Cardiac muscle cell (in vitro differentiated cells and primary cell): ENCODE results near the gene SORL1-AS1. TPM values are rescaled to one million over a fixed set of nuclear protein-coding genes. Genes with fewer than 3 reads are reported as not detected.
A peak's percentile ranks its signal among the peaks of the same experiment; 100 is the strongest.

Source experiments
- DNase-seq, 2 donors: peaks; one replicate each; pipeline versions ENCODE4 v3.0.0 to v3.0.0-alpha.2; 2010 to 2017; ENCODE audit warnings: low read depth in 1 of 2, low spot score in 1 of 2
- H3K27ac ChIP-seq: fragments of 200-600 bp; sonication (generic); 2 replicates; pipeline ENCODE4 v1.5.1; 2016
- H3K27me3 ChIP-seq: fragments of 200-600 bp; sonication (generic); 2 replicates; pipeline ENCODE4 v1.6.0; 2016; ENCODE audit warnings: control low read depth
- H3K36me3 ChIP-seq: fragments of 200-600 bp; sonication (generic); 2 replicates; pipeline ENCODE4 v1.5.1; 2016; ENCODE audit warnings: control low read depth
- H3K4me1 ChIP-seq: fragments of 200-600 bp; sonication (generic); 2 replicates; pipeline ENCODE4 v1.8.1; 2017; ENCODE audit warnings: low read depth, mild to moderate bottlenecking, mixed run types
- H3K4me3 ChIP-seq: fragments of 200-600 bp; sonication (generic); 2 replicates; pipeline ENCODE4 v1.5.1; 2016; ENCODE audit warnings: mild to moderate bottlenecking
- H3K9me3 ChIP-seq: fragments of 200-600 bp; sonication (generic); 2 replicates; pipeline ENCODE4 v1.5.1; 2017; ENCODE audit warnings: low read depth, mild to moderate bottlenecking, control low read depth
- CTCF ChIP-seq: IDR thresholded peaks from 2 replicates; pipeline ENCODE4 v1.5.1; 2012; ENCODE audit warnings: low read depth, mild to moderate bottlenecking, low read length
- polyA plus RNA-seq: library from polyadenylated mRNA; unstranded; fragments of >200 nt; fragmentation: Nextera tagmentation; extraction: Ambion mirVana; gene quantifications from 2 replicates; pipeline ENCODE4 v1.2.1, GENCODE V29; 2016
- total RNA-seq: library from RNA; depleted of rRNA; stranded (reverse); fragments of >200 nt; gene quantifications from 2 replicates; pipeline ENCODE4 v1.2.3, GENCODE V29; 2016

Gene SORL1-AS1

GRCh38 chr11:121393855-121394254 is 58.9 kb downstream of the SORL1-AS1 start:
- TF ChIP-seq CTCF: no peak
- Histone ChIP-seq H3K27ac (no peak overlapping the region), H3K36me3 (no peaks in the 10 kb centered on the region), H3K27me3 (no peaks in the 10 kb centered on the region), H3K4me3 (no peak overlapping the region), H3K4me1 (no peaks in the 10 kb centered on the region), H3K9me3 (no peaks in the 10 kb centered on the region)
- no peak for DNase-seq

- Histone ChIP-seq H3K9me3 (no peaks in the 10 kb centered on the region), H3K27me3 (no peaks in the 10 kb centered on the region), H3K36me3 (no peaks in the 10 kb centered on the region), H3K4me3 (no peak overlapping the region), H3K4me1 (no peaks in the 10 kb centered on the region), H3K27ac (no peak overlapping the region)
- TF ChIP-seq CTCF: no peak
- DNase-seq: no peak
Observed at GRCh38 chr11:121391914-121392313, 60.9 kb downstream of the SORL1-AS1 start.

GRCh38 chr11:121389651-121390050 is 63.1 kb downstream of the SORL1-AS1 start:
- Histone ChIP-seq H3K36me3 (no peaks in the 10 kb centered on the region), H3K27ac (no peak overlapping the region), H3K4me1 (no peaks in the 10 kb centered on the region), H3K9me3 (no peaks in the 10 kb centered on the region), H3K4me3 (no peak overlapping the region), H3K27me3 (no peaks in the 10 kb centered on the region)
- peak; percentile 13 to 87 for DNase-seq
- no peak for TF ChIP-seq CTCF

Other genes with a start within 250 kb of the SORL1-AS1 start
- gene SC5D, start 160.2 kb downstream of the SORL1-AS1 start, total RNA-seq: 246 and 343 TPM in 2 replicates
- 475 and 620 TPM in 2 replicates for gene SC5D, start 160.2 kb downstream of the SORL1-AS1 start, polyA plus RNA-seq
- gene SORL1, start 653 bp downstream of the SORL1-AS1 start, total RNA-seq: 9.8 and 18.2 TPM in 2 replicates
- gene SORL1, start 653 bp downstream of the SORL1-AS1 start, polyA plus RNA-seq: 6.4 and 17.1 TPM in 2 replicates